ENCODE measurements around the gene OR51E2.
"Not testable (repeated sequence)": the region's sequence is repeated elsewhere in the genome, so short reads cannot be mapped to it uniquely, and the experiment has no call there.

Gene OR51E2, protein sequence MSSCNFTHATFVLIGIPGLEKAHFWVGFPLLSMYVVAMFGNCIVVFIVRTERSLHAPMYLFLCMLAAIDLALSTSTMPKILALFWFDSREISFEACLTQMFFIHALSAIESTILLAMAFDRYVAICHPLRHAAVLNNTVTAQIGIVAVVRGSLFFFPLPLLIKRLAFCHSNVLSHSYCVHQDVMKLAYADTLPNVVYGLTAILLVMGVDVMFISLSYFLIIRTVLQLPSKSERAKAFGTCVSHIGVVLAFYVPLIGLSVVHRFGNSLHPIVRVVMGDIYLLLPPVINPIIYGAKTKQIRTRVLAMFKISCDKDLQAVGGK

DNA sequence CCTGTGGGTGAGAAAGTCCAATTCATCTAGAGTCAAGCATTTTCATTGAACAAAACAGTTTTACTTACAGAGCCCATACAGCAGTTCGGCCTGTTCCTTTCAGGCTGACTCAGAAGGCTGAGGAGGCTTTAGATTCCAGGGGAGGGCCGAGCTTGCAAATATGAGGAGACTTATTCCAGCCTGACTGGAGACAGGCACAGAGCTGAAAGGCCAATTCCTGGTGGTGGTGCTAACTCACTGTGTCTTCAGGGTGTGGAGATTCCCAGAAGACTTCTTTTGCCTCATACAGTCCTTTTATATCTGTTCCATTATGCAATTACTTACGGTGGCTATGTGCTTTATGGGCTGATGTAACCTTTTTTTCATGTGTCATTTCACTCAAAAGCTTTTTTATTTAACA, at the start of gene OR51E2:
Gene OR51E2, minus strand, starts transcription at position 269 of the 400 bp plus-strand sequence. CDS start 15,142 bp downstream, outside the sequence.
- no CpG with 5 or more reads among the region's 3 CpGs for WGBS (ENCODE audit: insufficient coverage, insufficient read length)
- Histone ChIP-seq H3K4me3 (ENCODE audit: low read length) (no peak within 1 kb of the TSS), H3K27ac (ENCODE audit: low read length) (no peak within 1 kb of the TSS), H3K36me3 (ENCODE audit: control insufficient read depth, insufficient read depth, low read length) (no peaks in the 10 kb centered on the region), H3K4me1 (ENCODE audit: control insufficient read depth, insufficient read depth, low read length) (no peaks in the 10 kb centered on the region), H3K9me3 (ENCODE audit: control insufficient read depth, insufficient read depth, low read length) (no peaks in the 10 kb centered on the region), H3K27me3 (ENCODE audit: control insufficient read depth, insufficient read depth, low read length) (no peaks in the 10 kb centered on the region)
- no peak for DNase-seq (ENCODE audit: low read depth, low spot score)

DNA sequence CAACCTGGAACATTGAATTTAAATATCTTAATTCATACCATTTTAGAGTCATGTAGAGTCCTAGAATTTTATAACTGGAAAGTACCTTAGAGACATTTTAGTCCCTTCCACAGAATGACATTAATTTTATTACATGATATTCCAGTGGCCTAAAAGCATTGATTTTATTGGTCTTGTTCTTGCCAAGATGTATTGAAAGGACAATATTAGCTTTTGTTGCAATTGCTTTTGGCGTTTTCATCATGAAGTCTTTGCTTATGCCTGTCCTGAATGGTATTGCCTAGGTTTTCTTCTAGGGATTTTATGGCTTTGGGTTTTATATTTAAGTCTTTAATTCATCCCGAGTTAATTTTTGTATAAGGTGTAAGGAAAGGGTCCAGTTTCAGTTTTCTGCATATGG, 43.1 kb upstream of the OR51E2 start:
- no peak overlapping the region for H3K27ac ChIP-seq (ENCODE audit: low read length)
- no peaks in the 10 kb centered on the region for H3K4me1 ChIP-seq (ENCODE audit: control insufficient read depth, insufficient read depth, low read length)
- H3K27me3 ChIP-seq (ENCODE audit: control insufficient read depth, insufficient read depth, low read length) = no peaks in the 10 kb centered on the region
- no peak for DNase-seq (ENCODE audit: low read depth, low spot score)
- no CpG with 5 or more reads among the region's 2 CpGs for WGBS (ENCODE audit: insufficient coverage, insufficient read length)
- H3K9me3 ChIP-seq (ENCODE audit: control insufficient read depth, insufficient read depth, low read length) = no peaks in the 10 kb centered on the region
- H3K36me3 ChIP-seq (ENCODE audit: control insufficient read depth, insufficient read depth, low read length) = no peaks in the 10 kb centered on the region
- no peak overlapping the region for H3K4me3 ChIP-seq (ENCODE audit: low read length)

DNA sequence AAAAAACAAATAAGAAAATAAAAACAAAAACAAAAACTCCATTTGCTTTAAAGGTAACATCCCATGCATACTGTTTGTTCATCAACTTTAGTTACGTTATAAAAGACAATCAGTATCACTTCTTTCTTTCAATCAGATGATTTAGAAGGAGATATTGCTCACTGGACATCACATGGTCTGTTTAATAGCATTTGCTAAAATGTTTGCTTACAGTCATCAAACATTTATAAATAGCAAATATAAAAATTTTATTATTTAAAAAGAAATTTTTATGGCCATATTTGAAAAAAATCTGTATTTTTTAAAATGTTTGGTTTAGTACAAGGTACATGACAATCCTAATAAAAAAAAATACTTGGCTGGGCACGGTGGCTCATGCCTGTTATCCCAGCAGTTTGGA, 29.5 kb upstream of the OR51E2 start:
- WGBS (ENCODE audit: insufficient coverage, insufficient read length) = no CpG with 5 or more reads among the region's 2 CpGs
- no peaks in the 10 kb centered on the region for H3K4me1 ChIP-seq (ENCODE audit: control insufficient read depth, insufficient read depth, low read length)
- no peaks in the 10 kb centered on the region for H3K36me3 ChIP-seq (ENCODE audit: control insufficient read depth, insufficient read depth, low read length)
- no peak overlapping the region for H3K4me3 ChIP-seq (ENCODE audit: low read length)
- no peaks in the 10 kb centered on the region for H3K27me3 ChIP-seq (ENCODE audit: control insufficient read depth, insufficient read depth, low read length)
- DNase-seq (ENCODE audit: low read depth, low spot score) = no peak
- no peak overlapping the region for H3K27ac ChIP-seq (ENCODE audit: low read length)
- no peaks in the 10 kb centered on the region for H3K9me3 ChIP-seq (ENCODE audit: control insufficient read depth, insufficient read depth, low read length)

DNA sequence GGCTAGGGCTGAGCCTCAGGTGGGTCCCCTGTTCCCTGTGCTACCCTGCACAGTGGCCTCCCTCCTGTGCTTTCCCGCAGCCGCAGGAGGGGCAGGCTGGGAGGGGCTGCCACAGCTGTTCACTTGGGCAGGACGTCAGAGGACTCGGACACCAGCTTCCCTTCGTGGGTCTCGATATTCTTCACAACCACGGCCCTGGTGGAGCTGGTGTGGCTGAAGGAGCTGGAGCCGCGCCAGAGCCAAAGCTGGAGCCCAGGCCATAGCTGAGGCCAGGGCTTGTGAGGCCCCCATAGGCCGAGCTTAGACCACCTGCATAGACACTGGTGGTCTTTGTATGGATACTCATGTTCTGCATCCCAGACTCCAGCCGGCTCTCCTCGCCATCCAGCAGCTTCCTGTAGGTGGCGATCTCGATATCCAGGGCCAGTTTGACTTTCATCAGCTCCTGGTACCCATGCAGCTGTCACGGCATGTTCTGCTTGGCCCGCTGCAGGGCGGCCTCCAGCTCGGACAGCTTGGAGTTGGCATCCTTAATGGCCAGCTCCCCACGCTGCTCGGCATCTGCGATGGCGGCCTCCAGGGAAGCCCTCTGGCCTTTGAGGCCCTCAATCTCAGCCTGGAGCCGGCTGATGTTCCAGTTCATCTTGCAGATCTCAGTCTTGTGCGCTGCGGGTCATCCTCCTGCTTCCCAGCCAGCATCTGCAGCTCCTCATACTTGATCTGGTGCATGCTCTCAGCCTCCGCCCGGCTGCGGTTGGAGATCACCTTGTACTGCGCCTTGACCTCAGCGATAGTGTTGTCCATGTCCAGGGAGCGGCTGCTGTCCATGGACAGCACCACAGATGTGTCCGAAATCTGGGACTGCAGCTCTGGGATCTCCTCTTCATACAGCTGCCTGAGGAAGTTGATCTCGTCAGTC, 25.2 kb upstream of the OR51E2 start:
- not testable (repeated sequence) for H3K27ac ChIP-seq (ENCODE audit: low read length)
- no CpG with 5 or more reads among the region's 33 CpGs for WGBS (ENCODE audit: insufficient coverage, insufficient read length)
- DNase-seq (ENCODE audit: low read depth, low spot score) = peak; percentile 27

DNA sequence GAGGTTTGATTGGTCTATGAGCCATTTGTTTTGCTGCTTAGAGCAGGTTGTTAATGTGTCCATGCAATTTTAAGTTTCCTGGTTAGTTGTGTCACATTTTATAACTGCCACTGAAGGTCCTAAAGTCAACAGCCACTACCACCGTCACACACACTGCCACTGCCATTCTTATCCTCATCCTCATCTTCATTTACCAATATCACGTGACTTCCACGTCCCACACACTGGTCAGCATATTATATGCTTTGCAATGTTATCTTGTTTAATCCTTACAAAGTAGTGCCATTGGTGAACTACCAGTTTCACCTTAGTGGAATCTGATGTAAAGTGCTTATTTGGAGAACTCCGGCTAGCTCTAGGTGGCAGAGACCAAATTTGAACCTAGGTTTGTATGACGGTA, 16.6 kb upstream of the OR51E2 start:
- DNase-seq (ENCODE audit: low read depth, low spot score) = no peak
- Histone ChIP-seq H3K9me3 (ENCODE audit: control insufficient read depth, insufficient read depth, low read length) (no peaks in the 10 kb centered on the region), H3K4me1 (ENCODE audit: control insufficient read depth, insufficient read depth, low read length) (peaks cover 5% of the 10 kb centered on the region; the same call in 1 of the 2 replicates), H3K4me3 (ENCODE audit: low read length) (no peak overlapping the region), H3K27me3 (ENCODE audit: control insufficient read depth, insufficient read depth, low read length) (no peaks in the 10 kb centered on the region), H3K36me3 (ENCODE audit: control insufficient read depth, insufficient read depth, low read length) (no peaks in the 10 kb centered on the region), H3K27ac (ENCODE audit: low read length) (no peak overlapping the region)
- WGBS (ENCODE audit: insufficient coverage, insufficient read length) = 100% methylated on average over 1 of the region's 5 CpGs

More for the DNA sequence above, 25.2 kb upstream of the OR51E2 start:
- not testable (repeated sequence) for H3K9me3 ChIP-seq (ENCODE audit: control insufficient read depth, insufficient read depth, low read length); H3K27me3 ChIP-seq (ENCODE audit: control insufficient read depth, insufficient read depth, low read length); H3K4me1 ChIP-seq (ENCODE audit: control insufficient read depth, insufficient read depth, low read length); H3K4me3 ChIP-seq (ENCODE audit: low read length); H3K36me3 ChIP-seq (ENCODE audit: control insufficient read depth, insufficient read depth, low read length)

DNA sequence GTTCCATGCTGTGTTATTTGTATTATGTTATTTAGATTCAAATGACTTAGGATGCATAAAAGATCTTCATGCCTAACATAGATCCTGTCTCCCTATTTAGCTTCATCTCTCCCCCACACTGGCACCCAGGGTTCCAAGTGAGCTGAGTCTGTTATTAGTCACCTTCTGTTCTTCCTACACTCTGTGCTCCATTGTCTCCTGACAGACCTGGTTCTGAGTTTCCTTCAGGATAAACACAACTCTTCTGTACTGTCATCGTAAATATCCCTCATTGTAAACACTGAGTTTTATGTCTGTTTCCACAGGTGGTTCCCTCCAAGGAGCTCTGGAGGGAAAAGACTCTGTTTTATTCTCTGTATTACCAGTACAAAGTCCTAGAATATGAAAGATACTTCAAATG, 15.6 kb upstream of the OR51E2 start:
- no peak for DNase-seq (ENCODE audit: low read depth, low spot score)
- no peaks in the 10 kb centered on the region for H3K9me3 ChIP-seq (ENCODE audit: control insufficient read depth, insufficient read depth, low read length)
- no CpG with 5 or more reads among the region's 1 CpG for WGBS (ENCODE audit: insufficient coverage, insufficient read length)
- no peak overlapping the region for H3K27ac ChIP-seq (ENCODE audit: low read length)
- H3K36me3 ChIP-seq (ENCODE audit: control insufficient read depth, insufficient read depth, low read length) = no peaks in the 10 kb centered on the region
- no peaks in the 10 kb centered on the region for H3K27me3 ChIP-seq (ENCODE audit: control insufficient read depth, insufficient read depth, low read length)
- peaks cover 2% of the 10 kb centered on the region; the same call in 1 of the 2 replicates for H3K4me1 ChIP-seq (ENCODE audit: control insufficient read depth, insufficient read depth, low read length)
- H3K4me3 ChIP-seq (ENCODE audit: low read length) = no peak overlapping the region

DNA sequence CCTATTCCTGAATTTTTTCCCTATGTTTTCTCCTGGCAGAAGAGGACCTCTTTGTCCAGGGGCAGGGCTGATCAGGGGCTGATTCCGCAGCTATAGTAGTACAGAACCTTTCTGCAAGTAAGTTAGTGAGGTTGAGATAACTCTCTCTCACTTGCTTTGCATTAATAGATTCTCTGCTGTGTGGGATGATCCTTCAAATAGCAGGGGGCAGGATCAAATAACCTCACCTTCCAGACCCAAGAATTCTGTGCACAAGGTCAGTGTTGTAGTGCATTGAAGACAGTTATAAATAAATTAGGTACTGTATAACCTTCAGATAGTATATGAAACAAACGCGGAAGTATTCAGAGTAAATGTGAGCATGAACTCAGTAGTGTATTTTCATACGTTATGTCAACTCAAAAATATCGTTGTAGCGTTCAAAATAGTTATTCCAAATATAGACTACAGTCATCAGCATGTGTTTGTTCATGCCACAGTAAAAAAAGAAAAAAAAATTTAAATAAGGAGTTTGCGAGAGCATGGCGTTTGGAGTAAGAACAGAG, 7.2 kb upstream of the OR51E2 start:
- Histone ChIP-seq H3K4me1 (ENCODE audit: control insufficient read depth, insufficient read depth, low read length) (peaks cover 2% of the 10 kb centered on the region; the same call in 1 of the 2 replicates), H3K9me3 (ENCODE audit: control insufficient read depth, insufficient read depth, low read length) (no peaks in the 10 kb centered on the region), H3K27me3 (ENCODE audit: control insufficient read depth, insufficient read depth, low read length) (no peaks in the 10 kb centered on the region), H3K4me3 (ENCODE audit: low read length) (no peak overlapping the region), H3K27ac (ENCODE audit: low read length) (no peak overlapping the region), H3K36me3 (ENCODE audit: control insufficient read depth, insufficient read depth, low read length) (no peaks in the 10 kb centered on the region)
- no CpG with 5 or more reads among the region's 8 CpGs for whole genome bisulfite sequencing (ENCODE audit: insufficient coverage, insufficient read length)
- DNase-seq (ENCODE audit: low read depth, low spot score) = no peak

DNA sequence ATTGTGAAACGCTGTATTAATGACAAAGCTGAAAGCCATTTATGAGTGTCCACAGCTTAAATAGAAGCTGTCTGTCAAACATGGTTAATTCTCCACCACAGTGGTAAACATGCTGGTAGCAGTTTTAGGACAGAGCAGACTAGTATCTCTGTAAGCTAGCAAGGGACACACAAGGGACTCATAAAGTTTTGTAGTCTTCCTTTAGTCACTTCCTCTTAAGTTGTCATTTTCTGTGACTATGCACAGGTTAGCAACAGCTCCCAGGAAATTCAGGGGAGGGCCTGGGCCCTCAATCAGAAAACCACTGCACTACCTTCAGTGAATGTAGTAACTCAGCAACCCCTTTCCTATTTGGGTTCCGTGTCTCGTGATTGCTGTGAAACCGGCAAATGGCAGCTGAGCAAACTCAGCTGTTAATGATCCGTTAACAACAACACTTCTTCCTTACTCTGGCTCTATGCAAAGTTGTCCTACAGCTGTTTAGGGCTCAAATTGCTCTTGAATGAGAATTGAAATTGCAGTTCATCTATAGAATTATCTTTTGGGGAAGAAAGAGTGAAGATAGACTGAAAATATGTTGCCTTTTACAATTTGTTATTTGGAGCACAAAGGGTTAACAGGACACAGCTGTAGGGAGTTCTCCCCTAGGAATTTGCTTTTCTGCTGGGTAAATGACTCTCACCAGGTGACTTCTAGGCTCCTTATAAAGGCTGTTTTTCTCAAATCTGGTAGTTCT, 6.6 kb upstream of the OR51E2 start, which contains the start of gene MMP26:
Gene MMP26, plus strand, starts transcription at position 731 of the 736 bp plus-strand sequence.
- Histone ChIP-seq H3K4me3 (ENCODE audit: low read length) (no peak within 1 kb of the TSS), H3K36me3 (ENCODE audit: control insufficient read depth, insufficient read depth, low read length) (no peaks in the 10 kb centered on the region), H3K27me3 (ENCODE audit: control insufficient read depth, insufficient read depth, low read length) (no peaks in the 10 kb centered on the region), H3K27ac (ENCODE audit: low read length) (no peak within 1 kb of the TSS), H3K9me3 (ENCODE audit: control insufficient read depth, insufficient read depth, low read length) (no peaks in the 10 kb centered on the region), H3K4me1 (ENCODE audit: control insufficient read depth, insufficient read depth, low read length) (peaks cover 2% of the 10 kb centered on the region; the same call in 1 of the 2 replicates)
- WGBS (ENCODE audit: insufficient coverage, insufficient read length) = no CpG with 5 or more reads among the region's 5 CpGs
- DNase-seq (ENCODE audit: low read depth, low spot score) = peak; percentile 11

DNA sequence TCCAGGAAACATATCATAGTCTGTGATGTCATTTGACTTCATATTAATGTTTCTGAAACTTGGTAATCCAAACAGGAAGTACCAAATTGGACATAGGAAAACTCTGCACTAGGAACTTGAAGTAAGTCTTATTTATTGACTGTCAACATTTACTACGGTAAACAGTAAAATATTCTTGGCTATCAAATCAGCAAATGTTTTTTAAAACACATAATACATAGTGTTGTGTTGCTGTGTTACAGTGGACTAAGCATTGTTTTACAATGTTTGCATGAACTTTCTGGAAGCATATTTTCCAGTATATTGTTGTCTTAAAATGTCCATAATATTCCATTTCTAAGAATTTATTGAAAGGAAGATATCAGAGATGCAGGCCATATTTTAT, 2.8 kb upstream of the OR51E2 start:
- Histone ChIP-seq H3K27ac (ENCODE audit: low read length) (no peak overlapping the region), H3K4me1 (ENCODE audit: control insufficient read depth, insufficient read depth, low read length) (peaks cover 2% of the 10 kb centered on the region; the same call in 1 of the 2 replicates), H3K4me3 (ENCODE audit: low read length) (no peak overlapping the region), H3K9me3 (ENCODE audit: control insufficient read depth, insufficient read depth, low read length) (no peaks in the 10 kb centered on the region), H3K36me3 (ENCODE audit: control insufficient read depth, insufficient read depth, low read length) (no peaks in the 10 kb centered on the region), H3K27me3 (ENCODE audit: control insufficient read depth, insufficient read depth, low read length) (no peaks in the 10 kb centered on the region)
- DNase-seq (ENCODE audit: low read depth, low spot score) = no peak
- no CpG with 5 or more reads among the region's 1 CpG for WGBS (ENCODE audit: insufficient coverage, insufficient read length)

All from iPS DF 6.9 (cell line).